GM18508 (cell line): ENCODE results near the gene FCHSD2.

ENCODE experiments used
- ATAC-seq: cut with Tn5 transposase; IDR thresholded peaks from one replicate; pipeline ENCODE4 v1.9.1; 2021; ENCODE audit warnings: moderate number of reproducible peaks; ENCODE audit not compliant: insufficient read depth, unreplicated experiment

The FCHSD2 gene

GRCh38 chr11:73173755-73174494 is 31.8 kb upstream of the FCHSD2 start:
- ATAC-seq = no peak

GRCh38 chr11:73172992-73173656 is 31.0 kb upstream of the FCHSD2 start:
- ATAC-seq = no peak

- no peak for ATAC-seq
These were observed 29.5 kb upstream of the FCHSD2 start for GRCh38 chr11:73171436-73172161.

GRCh38 chr11:73170140-73170539 is 28.0 kb upstream of the FCHSD2 start:
- no peak for ATAC-seq

GRCh38 chr11:73168925-73169579 is 26.9 kb upstream of the FCHSD2 start:
- no peak for ATAC-seq

GRCh38 chr11:73167363-73167954 is 25.3 kb upstream of the FCHSD2 start:
- ATAC-seq = no peak

GRCh38 chr11:73164803-73165540 is 22.9 kb upstream of the FCHSD2 start:
- ATAC-seq = no peak

GRCh38 chr11:73163638-73164174 is 21.6 kb upstream of the FCHSD2 start:
- ATAC-seq = no peak

- no peak for ATAC-seq
These were observed 20.1 kb upstream of the FCHSD2 start for GRCh38 chr11:73162196-73162740.

- no peak for ATAC-seq
These were observed 18.1 kb upstream of the FCHSD2 start for GRCh38 chr11:73160005-73160760.

- no peak for ATAC-seq
These were observed 17.2 kb upstream of the FCHSD2 start for GRCh38 chr11:73159297-73159696.

- no peak for ATAC-seq
These were observed 16.4 kb upstream of the FCHSD2 start for GRCh38 chr11:73158356-73159051.

GRCh38 chr11:73157101-73158010 is 15.2 kb upstream of the FCHSD2 start:
- no peak for ATAC-seq

GRCh38 chr11:73156686-73157085 is 14.6 kb upstream of the FCHSD2 start:
- ATAC-seq = no peak

GRCh38 chr11:73156114-73156513 is 14.0 kb upstream of the FCHSD2 start:
- no peak for ATAC-seq

- ATAC-seq = no peak
These were observed 13.0 kb upstream of the FCHSD2 start for GRCh38 chr11:73155102-73155501.

GRCh38 chr11:73154178-73154577 is 12.1 kb upstream of the FCHSD2 start:
- peak; percentile 31 for ATAC-seq
